Type B pancreatic cell (in vitro differentiated cells): ENCODE measurements around the gene UNC119B. TPM values are rescaled to one million over a fixed set of nuclear protein-coding genes. Genes with fewer than 3 reads are reported as not detected.

Experiments
- DNase-seq: peaks from one replicate; pipeline ENCODE4 v3.0.0; 2021; ENCODE audit warnings: mixed read lengths; ENCODE audit not compliant: unreplicated experiment; ENCODE audit errors: extremely low spot score
- H3K27ac Mint-ChIP-seq: 2 replicates; pipeline ENCODE4 v1.8.0; 2021; ENCODE audit warnings: mild to moderate bottlenecking, mixed read lengths
- H3K27me3 Mint-ChIP-seq: 2 replicates; pipeline ENCODE4 v1.8.0; 2021; ENCODE audit warnings: mixed read lengths
- H3K36me3 Mint-ChIP-seq: 2 replicates; pipeline ENCODE4 v1.8.0; 2021; ENCODE audit warnings: mixed read lengths
- H3K4me1 Mint-ChIP-seq: one replicate; pipeline ENCODE4 v1.8.0; 2021; ENCODE audit warnings: mixed read lengths; ENCODE audit not compliant: unreplicated experiment
- H3K4me3 Mint-ChIP-seq: 2 replicates; pipeline ENCODE4 v1.8.0; 2021; ENCODE audit warnings: mild to moderate bottlenecking, mixed read lengths
- H3K9me3 Mint-ChIP-seq: 2 replicates; pipeline ENCODE4 v1.8.0; 2021; ENCODE audit warnings: mixed read lengths
- CTCF ChIP-seq: fragments of 200-600 bp; sonication (generic); conservative IDR thresholded peaks from 2 replicates; pipeline ENCODE4 v1.5.0; 2021; ENCODE audit warnings: antibody characterized with exemption, mild to moderate bottlenecking
- total RNA-seq: library from RNA; stranded (reverse); gene quantifications from 2 replicates; pipeline ENCODE4 v1.2.1, GENCODE V29; 2021; ENCODE audit warnings: low replicate concordance

The UNC119B gene
- total RNA-seq, 1 donor from 2014 or later = 57.2 TPM

- no peak overlapping the region for H3K27ac Mint-ChIP-seq
- H3K4me3 Mint-ChIP-seq = no peak overlapping the region
- no peak for TF ChIP-seq CTCF
- H3K9me3 Mint-ChIP-seq = no peaks in the 10 kb centered on the region
- no peaks in the 10 kb centered on the region for H3K27me3 Mint-ChIP-seq
- no peaks in the 10 kb centered on the region for H3K4me1 Mint-ChIP-seq
- no peaks in the 10 kb centered on the region for H3K36me3 Mint-ChIP-seq
- no peak for DNase-seq
Observed at GRCh38 chr12:120677765-120678473, 32.3 kb upstream of the UNC119B start.

- no peak for DNase-seq
- Mint-ChIP-seq H3K4me1 (no peaks in the 10 kb centered on the region), H3K27ac (no peak overlapping the region), H3K9me3 (no peaks in the 10 kb centered on the region), H3K36me3 (no peaks in the 10 kb centered on the region), H3K27me3 (no peaks in the 10 kb centered on the region), H3K4me3 (no peak overlapping the region)
- no peak for TF ChIP-seq CTCF
Observed at GRCh38 chr12:120678572-120678971, 31.7 kb upstream of the UNC119B start.

GRCh38 chr12:120680165-120680738 is 30.0 kb upstream of the UNC119B start:
- H3K27me3 Mint-ChIP-seq = no peaks in the 10 kb centered on the region
- H3K27ac Mint-ChIP-seq = no peak overlapping the region
- DNase-seq = no peak
- no peaks in the 10 kb centered on the region for H3K36me3 Mint-ChIP-seq
- H3K4me1 Mint-ChIP-seq = no peaks in the 10 kb centered on the region
- H3K9me3 Mint-ChIP-seq = no peaks in the 10 kb centered on the region
- no peak for TF ChIP-seq CTCF
- no peak overlapping the region for H3K4me3 Mint-ChIP-seq

GRCh38 chr12:120684523-120684932 is 25.7 kb upstream of the UNC119B start:
- Mint-ChIP-seq H3K36me3 (no peaks in the 10 kb centered on the region), H3K4me1 (peaks cover 13% of the 10 kb centered on the region), H3K4me3 (peak overlapping the region; percentile 78), H3K27me3 (no peaks in the 10 kb centered on the region), H3K27ac (peak overlapping the region; percentile 48), H3K9me3 (no peaks in the 10 kb centered on the region)
- no peak for TF ChIP-seq CTCF
- no peak for DNase-seq

GRCh38 chr12:120685522-120685921 is 24.7 kb upstream of the UNC119B start:
- Mint-ChIP-seq H3K9me3 (no peaks in the 10 kb centered on the region), H3K27ac (no peak overlapping the region), H3K4me1 (peaks cover 22% of the 10 kb centered on the region), H3K36me3 (no peaks in the 10 kb centered on the region), H3K27me3 (no peaks in the 10 kb centered on the region), H3K4me3 (peak overlapping the region; percentile 97)
- DNase-seq = no peak
- no peak for TF ChIP-seq CTCF
